RCC 7860 (cell line): ENCODE data around the gene S100A2.
A peak's percentile ranks its signal among the peaks of the same experiment; 100 is the strongest.

Experiments
- DNase-seq: peaks from one replicate; pipeline ENCODE4 v3.0.0-alpha.2; 2015; ENCODE audit warnings: low spot score
- FAIRE-seq: peaks from 2 replicates; lab custom pipeline; 2012; peaks lifted over from hg19 to GRCh38; lab: Jason Lieb, UNC

S100A2 gene

DNA sequence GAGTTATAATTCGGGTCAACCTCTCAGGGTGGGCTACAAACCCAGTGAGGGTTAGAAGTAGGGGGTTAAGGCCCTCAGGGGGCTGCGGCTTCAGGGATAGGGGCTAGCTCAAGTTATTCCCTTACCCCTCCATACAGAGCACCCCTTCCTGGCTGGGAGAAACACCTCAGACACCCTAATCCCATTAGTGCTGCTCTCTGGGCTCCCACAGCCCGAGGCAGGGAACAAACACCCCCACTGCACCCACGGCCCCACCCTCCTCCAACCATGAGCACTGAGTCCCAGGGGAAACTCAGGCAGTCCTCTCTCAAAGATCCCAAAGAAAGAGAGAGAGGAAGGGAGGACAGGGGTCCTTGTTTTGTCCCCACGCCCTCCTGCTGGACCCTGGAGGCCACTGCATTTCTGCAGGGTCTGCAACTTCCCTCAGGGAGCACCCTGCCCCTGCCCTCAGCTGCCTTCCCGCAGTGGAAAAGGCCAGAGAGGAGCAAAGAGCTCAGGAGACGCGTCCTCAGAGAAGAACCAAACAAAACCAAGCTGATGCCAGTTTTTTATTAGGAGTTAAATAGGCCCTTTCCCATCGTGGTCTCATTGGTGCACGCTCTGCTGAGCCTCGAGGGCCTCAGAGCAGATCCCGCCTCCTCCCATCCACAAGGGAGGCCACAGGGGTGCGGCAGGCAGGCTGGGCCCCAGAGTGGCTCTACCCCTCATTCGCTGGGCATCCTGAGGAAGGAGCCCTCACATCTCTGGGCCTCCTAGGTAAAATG is 18.7 kb downstream of the S100A2 start:
- FAIRE-seq = no peak
- DNase-seq = no peak

DNA sequence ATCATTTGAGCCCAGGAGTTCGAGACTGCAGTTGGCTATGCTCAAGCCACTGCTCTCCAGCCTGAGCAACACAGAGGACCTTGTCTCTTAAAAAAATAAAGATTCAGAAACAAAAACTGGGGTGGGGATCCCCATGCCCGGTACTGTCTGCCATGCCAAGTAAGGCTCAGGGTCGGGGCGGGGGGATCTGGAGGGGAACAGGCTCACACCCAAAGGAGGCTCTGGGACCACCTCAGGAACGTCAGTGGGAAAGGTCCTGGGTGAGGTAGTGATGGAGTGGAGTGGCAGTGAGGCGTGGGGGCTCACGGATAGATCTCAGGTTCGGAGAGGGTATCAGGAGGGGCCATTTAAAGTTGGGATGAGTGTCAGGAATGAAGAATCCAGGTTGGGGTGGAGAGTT is 19.3 kb downstream of the S100A2 start:
- FAIRE-seq = no peak
- no peak for DNase-seq

DNA sequence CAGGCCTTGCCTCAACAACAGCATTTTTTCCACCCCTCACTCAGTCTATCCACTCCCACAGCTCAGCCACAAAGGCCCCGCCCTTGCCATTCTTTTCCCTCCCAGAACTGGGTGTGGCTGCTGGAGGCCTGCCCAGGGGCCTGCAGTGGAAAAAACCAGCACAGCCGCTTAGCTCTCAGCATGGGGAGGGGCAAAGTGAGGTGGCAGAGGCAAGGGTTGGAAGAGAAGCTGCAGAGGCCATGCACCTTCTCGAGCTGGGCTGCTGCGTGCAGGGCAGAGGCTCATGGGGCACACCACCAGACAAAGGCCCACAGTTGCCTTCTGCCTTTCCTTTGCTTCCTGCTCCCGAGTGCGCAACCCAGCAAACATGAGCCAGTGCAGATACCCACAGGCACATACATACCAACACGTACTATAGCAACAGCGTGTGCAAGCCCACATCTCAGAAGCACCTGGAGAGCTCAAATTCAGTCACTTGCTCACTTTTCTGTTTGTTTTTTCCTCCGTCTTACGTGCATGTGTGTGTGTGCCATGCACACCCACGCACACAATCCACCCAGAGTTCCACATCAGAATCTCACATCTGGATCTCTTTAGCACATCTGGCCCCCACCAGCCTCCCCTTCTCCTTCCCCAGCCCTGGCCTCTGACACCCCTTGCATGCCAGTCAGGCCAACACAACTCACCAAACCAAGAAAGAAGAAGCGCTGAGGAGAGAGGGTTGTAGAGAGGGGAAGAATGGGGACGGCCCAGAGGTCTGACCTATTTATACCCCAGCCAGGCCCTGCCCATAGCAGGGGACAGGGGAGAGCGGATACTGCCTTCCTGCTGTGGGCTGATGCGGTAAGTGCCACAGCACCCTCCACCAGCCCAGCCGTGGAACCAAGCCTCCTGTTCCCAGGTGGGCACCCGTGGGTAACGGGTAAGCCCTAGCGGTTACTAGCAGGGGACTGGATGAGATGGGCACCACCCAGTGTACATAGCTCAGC is 20.3 kb downstream of the S100A2 start, which contains the start of gene S100A4:
TSS of gene S100A4 (minus strand) at position 740 of the 989 bp plus-strand sequence. CDS start 1,012 bp downstream, outside the sequence.
- peak; percentile 74 for FAIRE-seq

DNA sequence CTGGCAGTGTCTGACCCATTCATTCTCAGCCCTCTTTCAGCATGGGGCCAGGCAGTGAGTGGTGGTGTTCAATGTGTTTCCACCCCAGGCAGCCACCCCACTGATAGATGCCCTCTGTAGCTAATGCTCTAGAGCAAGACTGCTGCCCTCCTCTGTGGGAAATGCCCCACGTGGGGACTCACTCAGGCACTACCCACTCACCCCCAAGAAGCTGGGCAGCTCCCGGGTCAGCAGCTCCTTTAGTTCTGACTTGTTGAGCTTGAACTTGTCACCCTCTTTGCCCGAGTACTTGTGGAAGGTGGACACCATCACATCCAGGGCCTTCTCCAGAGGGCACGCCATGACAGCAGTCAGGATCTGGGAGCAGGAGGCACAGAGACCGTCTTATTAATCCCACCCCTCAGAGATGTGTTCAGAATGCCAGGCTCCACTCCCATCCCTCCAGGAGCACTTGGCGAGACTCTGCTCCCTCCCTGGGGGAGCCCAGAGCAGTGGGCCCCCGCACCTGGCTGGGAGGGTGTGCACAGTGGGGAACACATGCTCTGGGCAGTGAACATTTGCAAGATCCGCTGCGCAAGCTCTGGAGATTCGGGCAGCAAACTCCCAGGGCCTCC is 21.1 kb downstream of the S100A2 start:
- FAIRE-seq = no peak
- no peak for DNase-seq

More for the DNA sequence above, 20.3 kb downstream of the S100A2 start, which contains the start of gene S100A4:
- DNase-seq = peak; percentile 70

- no peak for DNase-seq
- no peak for FAIRE-seq
Observed at GRCh38 chr1:153543736-153544135, 21.9 kb downstream of the S100A2 start.

DNA sequence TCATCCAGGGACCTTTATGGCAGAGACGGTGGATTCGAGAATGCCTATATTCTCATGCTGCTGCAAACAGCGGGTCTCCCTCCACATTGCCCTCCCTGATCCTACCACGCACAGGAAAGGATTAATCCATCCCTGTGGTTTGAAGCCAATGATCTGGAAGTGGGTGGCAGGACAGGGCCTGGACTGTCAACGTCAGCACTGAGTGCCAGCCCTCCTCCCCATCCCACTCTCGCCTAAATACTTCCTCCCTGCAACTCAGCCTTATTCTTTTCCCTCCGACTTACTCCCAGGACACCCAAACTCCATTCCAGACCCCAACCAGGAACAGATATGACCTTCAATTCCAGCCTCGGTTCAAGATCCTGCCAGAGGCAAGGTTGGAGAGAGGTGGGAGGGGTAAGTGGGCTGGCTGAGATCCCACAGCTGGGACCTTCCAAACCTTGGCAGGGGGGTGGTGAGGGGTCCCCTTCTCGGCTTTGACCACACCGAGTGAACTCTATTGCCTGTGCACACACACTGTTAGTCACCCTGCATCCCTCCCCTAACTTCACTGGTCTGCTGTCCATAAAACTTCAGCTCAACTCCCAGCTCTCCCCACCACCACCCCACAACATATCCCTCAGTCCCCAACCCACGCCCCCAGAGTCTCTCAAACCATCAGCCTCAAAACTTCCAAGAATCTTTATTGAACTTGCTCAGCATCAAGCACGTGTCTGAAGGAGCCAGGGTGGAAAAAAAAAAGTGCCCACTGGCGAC is 22.5 kb downstream of the S100A2 start:
- no peak for FAIRE-seq

DNA sequence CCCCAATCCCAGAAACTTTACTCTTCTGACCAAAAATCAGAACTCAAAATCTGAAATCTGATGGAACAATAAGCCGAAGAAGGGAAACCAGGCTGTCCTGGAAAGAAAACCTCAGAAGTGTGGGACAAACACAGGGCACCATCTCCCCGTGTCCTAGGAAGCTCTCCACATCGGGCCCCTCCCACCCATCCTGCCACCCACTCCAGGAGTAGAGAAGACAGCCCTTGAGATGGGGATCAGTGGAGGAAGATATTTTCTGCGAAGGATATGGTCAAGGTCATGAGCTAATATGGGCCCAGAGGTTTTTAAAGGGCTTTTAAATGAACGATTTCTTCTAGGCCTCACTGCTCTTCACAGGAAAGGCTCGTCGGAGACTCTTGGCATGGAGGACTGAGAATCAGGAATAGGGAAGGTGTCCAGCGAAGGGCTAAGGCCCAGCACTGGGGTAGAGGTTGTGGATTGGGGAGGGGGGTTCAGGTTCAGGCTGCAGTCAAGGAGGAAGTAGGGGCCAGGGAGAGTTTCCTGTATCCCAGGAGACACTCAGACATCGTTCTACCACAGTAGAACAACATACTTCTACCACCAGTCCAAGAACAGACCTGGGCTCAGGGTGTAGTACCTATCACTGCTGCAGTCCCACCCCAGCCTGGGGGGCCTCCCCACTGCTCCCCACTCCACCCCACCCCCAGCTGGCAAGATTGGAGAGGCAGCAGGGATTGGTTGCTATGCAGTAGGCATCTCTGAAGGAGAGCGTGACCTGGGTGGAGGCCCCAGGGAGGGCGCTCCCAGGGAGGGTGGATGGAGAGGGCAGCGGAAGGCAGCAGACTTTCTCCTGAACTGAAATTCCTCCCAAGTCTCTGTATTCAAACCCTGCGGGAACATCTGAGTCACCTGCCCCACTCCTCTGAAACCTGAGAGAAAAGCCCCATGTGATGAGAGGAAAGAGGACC is 23.7 kb downstream of the S100A2 start:
- no peak for DNase-seq
- FAIRE-seq = no peak

More for the DNA sequence above, 22.5 kb downstream of the S100A2 start:
- DNase-seq = no peak

- peak; percentile 69 for DNase-seq
Observed at GRCh38 chr1:153540394-153541361, 25.0 kb downstream of the S100A2 start, which contains the start of gene S100A5. Gene S100A5 (minus strand): TSS chr1:153540934. CDS start chr1:153540191, 743 bp downstream.

GRCh38 chr1:153539395-153540093 is 26.1 kb downstream of the S100A2 start:
- FAIRE-seq (no peak), DNase-seq (no peak)

More at GRCh38 chr1:153540394-153541361, 25.0 kb downstream of the S100A2 start, which contains the start of gene S100A5:
- peak; percentile 63 for FAIRE-seq

DNA sequence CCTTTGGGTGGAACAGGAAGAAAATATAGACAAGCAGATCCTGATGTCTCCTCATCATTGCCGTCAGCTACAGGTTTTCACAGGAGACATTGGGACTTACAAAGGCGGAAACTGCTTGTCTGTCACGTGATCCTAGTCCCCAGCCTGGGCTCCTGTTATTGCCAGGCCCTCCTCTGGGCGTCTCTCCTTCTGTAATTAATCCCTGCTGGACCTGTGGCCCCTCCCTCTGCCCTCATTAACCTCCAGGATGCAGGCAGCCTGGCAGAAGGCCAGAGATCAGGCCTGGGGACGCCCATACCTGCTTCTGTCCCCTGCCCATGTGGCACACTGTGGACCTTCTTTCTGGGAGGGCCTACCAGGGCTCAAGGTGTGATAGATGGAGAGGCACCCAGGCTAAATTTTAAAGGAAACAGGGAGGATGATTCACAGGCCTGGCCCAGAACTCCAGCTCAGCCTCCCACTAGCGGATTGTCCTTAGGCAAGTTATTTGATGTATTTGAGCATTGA is 27.3 kb downstream of the S100A2 start:
- no peak for FAIRE-seq
- DNase-seq = no peak

- FAIRE-seq = no peak
- no peak for DNase-seq
Observed at GRCh38 chr1:153537376-153537730, 28.3 kb downstream of the S100A2 start.

DNA sequence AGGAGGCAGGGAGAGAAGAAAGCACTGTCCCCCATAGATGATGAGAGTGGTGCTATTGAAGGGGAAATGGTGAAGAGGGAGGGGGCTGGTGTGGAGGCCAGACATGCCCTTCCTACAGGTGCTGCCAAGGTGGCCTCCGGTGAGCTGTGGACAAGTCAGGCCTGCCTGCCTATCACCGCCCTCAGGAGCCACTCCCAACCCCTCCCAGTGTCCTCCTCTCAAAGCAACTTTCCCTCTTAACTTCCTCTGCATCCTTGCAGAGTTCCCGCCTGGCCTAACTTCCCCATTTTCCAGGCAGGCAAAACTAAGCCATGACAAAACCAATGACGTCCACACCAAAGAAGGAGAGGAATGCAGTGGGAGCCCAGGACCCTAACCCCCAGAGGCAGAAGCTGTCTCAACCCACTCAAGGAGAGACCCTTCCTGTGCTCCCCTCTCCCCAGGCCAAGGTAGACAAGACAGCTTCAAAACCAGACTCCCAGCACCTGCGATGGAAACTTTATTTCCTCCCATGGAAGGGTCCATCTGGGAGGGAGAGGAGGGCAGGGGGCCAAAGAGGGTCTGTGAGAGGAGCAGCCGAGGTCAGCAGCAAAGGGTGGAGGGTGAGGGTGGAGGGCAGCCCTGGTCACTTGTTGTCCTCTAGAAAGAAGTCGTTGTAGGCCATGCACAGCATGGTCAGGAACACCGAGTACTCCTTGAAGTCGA is 28.8 kb downstream of the S100A2 start:
- FAIRE-seq (no peak), DNase-seq (no peak)

DNA sequence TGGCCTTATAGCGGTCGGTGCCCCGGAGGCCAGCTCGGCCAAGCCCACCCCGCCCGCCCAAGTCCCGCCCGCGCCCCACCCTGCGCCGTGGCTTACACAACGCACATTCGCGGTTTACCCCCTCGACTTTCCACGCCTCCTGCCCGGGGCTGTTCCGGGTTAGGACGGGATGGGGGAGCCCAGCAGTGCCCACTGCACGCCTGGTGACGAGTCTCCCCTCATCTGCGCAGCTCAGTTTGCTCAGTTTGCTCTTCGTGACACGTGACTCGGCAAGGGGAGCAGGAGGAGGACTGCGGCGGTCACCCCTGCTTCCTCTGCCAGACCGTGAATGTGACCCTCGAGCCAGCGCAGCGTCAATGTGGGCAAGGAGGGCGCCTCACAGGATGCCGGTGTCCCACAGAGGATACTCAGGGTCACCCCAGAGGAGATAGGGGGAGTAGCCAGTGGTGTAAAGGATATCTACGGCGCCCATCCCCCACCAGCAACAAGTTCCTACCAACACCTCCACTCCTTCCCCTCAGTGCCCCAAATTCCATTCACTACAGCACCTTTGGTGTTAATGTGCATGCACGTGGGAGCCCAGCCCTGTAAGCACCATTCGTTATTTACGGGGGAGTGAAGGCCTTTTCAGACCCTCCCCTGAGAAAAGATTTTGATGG is 29.5 kb downstream of the S100A2 start:
- peak; percentile 85 for DNase-seq
- no peak for FAIRE-seq

DNA sequence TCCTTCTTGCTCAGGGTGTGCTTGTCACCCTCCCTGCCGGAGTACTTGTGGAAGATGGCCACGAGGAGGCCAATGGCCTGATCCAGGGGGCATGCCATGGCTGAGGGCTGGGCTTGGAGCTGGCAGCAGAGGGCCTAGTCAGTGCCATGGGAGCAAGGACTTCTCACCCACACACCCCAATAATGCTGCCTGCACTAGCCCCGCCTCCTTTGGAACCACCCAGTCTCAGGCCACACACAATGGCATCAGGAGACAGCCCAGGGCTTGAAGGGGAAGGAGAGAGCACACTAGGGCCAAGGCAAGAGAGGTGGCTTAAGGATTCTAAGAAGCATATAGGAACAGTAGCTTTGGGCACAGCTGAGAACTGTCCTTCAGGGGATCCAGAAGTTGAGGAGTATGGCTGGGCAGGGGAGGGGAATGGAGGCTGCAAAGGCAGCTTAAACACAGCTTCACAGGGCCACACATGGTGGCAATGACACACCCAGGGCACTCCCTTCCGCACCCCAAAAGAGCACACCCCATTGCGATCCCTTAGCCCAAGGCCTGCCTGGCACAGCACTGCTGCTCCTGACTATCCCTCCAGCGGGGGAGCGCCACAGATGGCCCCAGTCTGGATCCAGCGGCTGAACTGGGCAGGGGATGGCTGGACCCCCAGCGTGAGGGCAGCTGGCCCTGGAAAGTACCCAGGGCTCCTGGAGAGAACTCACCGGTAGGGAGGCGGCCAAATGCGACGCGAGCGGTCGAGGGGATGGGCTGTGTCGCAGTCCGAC is 30.2 kb downstream of the S100A2 start, which contains the start of gene S100A6:
TSS of gene S100A6 (minus strand) at position 750 of the 770 bp plus-strand sequence. CDS start at position 98, 652 bp downstream.
- DNase-seq (peak; percentile 34), FAIRE-seq (no peak)

GRCh38 chr1:153534925-153535241 is 30.8 kb downstream of the S100A2 start:
- DNase-seq = no peak
- FAIRE-seq = no peak
